Neural progenitor cell (in vitro differentiated cells): Measurements from ENCODE around the gene SHISA2. TPM values are rescaled to one million over a fixed set of nuclear protein-coding genes. Genes with fewer than 3 reads are reported as not detected.

Experiments
- DNase-seq: peaks from one replicate; pipeline ENCODE4 v3.0.0-alpha.2; 2016; ENCODE audit warnings: low spot score
- H2AFZ ChIP-seq: fragments of 200-600 bp; sonication (generic); replicated peaks from 2 replicates; pipeline ENCODE4 v1.6.1; 2016; ENCODE audit warnings: antibody characterized with exemption
- H3F3A ChIP-seq: fragments of 200-600 bp; sonication (generic); 2 replicates; pipeline ENCODE4 v1.6.1; 2016; ENCODE audit warnings: antibody characterized with exemption, low read depth
- H3K27ac ChIP-seq: fragments of 200-600 bp; sonication (generic); 2 replicates; pipeline ENCODE4 v1.5.1; 2016; ENCODE audit warnings: mild to moderate bottlenecking
- H3K27me3 ChIP-seq: fragments of 200-600 bp; sonication (generic); 2 replicates; pipeline ENCODE4 v1.6.1; 2016; ENCODE audit warnings: mild to moderate bottlenecking, moderate library complexity
- H3K36me3 ChIP-seq: fragments of 200-600 bp; sonication (generic); 2 replicates; pipeline ENCODE4 v1.5.1; 2016
- H3K4me1 ChIP-seq: fragments of 200-600 bp; sonication (generic); 2 replicates; pipeline ENCODE4 v1.6.1; 2016; ENCODE audit warnings: mixed run types
- H3K4me2 ChIP-seq: fragments of 200-600 bp; sonication (generic); 2 replicates; pipeline ENCODE4 v1.6.1; 2016
- H3K4me3 ChIP-seq: fragments of 200-600 bp; sonication (generic); 2 replicates; pipeline ENCODE4 v1.5.1; 2016
- H3K79me2 ChIP-seq: fragments of 200-600 bp; sonication (generic); 2 replicates; pipeline ENCODE4 v1.6.1; 2016; ENCODE audit warnings: low read depth
- H3K9ac ChIP-seq: fragments of 200-600 bp; sonication (generic); 2 replicates; pipeline ENCODE4 v1.6.1; 2016
- H3K9me3 ChIP-seq: fragments of 200-600 bp; sonication (generic); 2 replicates; pipeline ENCODE4 v1.5.1; 2016; ENCODE audit warnings: low read depth
- H4K20me1 ChIP-seq: fragments of 200-600 bp; sonication (generic); 2 replicates; pipeline ENCODE4 v1.6.1; 2016; ENCODE audit warnings: low read depth
- H3K27ac Mint-ChIP-seq: 3 replicates; pipeline ENCODE4 v1.8.0; 2021; ENCODE audit warnings: mixed read lengths
- H3K27me3 Mint-ChIP-seq: 2 replicates; pipeline ENCODE4 v1.8.0; 2022; ENCODE audit warnings: low read depth, mild to moderate bottlenecking, inconsistent platforms, moderate library complexity, mixed read lengths; ENCODE audit not compliant: insufficient read depth
- H3K36me3 Mint-ChIP-seq: 3 replicates; pipeline ENCODE4 v1.8.0; 2021; ENCODE audit warnings: mixed read lengths
- H3K4me1 Mint-ChIP-seq: 3 replicates; pipeline ENCODE4 v1.8.0; 2021; ENCODE audit warnings: mixed read lengths
- H3K4me3 Mint-ChIP-seq: 3 replicates; pipeline ENCODE4 v1.8.0; 2021; ENCODE audit warnings: mild to moderate bottlenecking, moderate library complexity, mixed read lengths
- H3K9me3 Mint-ChIP-seq: 3 replicates; pipeline ENCODE4 v1.8.0; 2020; ENCODE audit warnings: mixed read lengths
- EZH2 ChIP-seq: fragments of 200-600 bp; sonication (generic); IDR thresholded peaks from 2 replicates; pipeline ENCODE4 v1.6.1; 2017; ENCODE audit warnings: antibody characterized with exemption, mild to moderate bottlenecking, moderate library complexity
- EZH2phosphoT487 ChIP-seq: fragments of 200-600 bp; sonication (generic); IDR thresholded peaks from 2 replicates; pipeline ENCODE4 v1.6.1; 2017; ENCODE audit warnings: antibody characterized with exemption
- total RNA-seq: library from RNA; depleted of rRNA; stranded (reverse); fragments of >200 nt; gene quantifications from 2 replicates; pipeline ENCODE4 v1.2.3, GENCODE V29; 2015; ENCODE audit warnings: low replicate concordance
- TF ChIP-seq, protein P1 (sequence below): fragments of 200-600 bp; sonication (generic); IDR thresholded peaks from 2 replicates; pipeline ENCODE4 v1.5.1; 2017; ENCODE audit warnings: antibody characterized with exemption, mild to moderate bottlenecking

Gene SHISA2
- total RNA-seq, 1 donor from 2014 or later, result 386 TPM

DNA sequence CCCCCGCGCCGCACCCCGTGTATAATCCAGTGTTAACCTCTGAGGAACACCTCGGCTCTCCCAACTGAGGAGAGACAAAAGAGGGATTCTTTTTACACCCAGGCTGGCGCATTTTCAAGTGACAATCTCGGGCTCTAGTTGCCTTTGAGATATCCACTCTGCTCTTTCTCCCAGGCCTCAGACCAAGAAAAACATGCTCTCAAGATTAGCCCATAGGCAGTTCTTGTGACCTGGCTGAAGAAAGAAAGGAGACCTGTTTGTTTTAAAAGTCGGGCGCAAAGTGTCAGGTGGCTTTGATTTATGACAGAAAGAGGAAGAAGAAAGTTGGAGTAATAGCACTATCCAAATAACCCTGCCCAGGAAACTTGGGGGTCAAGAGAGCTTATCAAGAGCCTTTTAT, 27.3 kb downstream of the SHISA2 start:
- Mint-ChIP-seq H3K9me3 (no peaks in the 10 kb centered on the region), H3K4me1 (peaks cover 41% of the 10 kb centered on the region), H3K4me3 (no peak overlapping the region), H3K36me3 (no peaks in the 10 kb centered on the region), H3K27me3 (peaks cover 6% of the 10 kb centered on the region), H3K27ac (no peak overlapping the region)
- H4K20me1 ChIP-seq, result no peaks in the 10 kb centered on the region
- DNase-seq, result peak; percentile 49
- H3F3A ChIP-seq, result peaks cover 24% of the 10 kb centered on the region
- peaks cover 40% of the 10 kb centered on the region for H3K4me1 ChIP-seq
- TF ChIP-seq, protein P1, sequence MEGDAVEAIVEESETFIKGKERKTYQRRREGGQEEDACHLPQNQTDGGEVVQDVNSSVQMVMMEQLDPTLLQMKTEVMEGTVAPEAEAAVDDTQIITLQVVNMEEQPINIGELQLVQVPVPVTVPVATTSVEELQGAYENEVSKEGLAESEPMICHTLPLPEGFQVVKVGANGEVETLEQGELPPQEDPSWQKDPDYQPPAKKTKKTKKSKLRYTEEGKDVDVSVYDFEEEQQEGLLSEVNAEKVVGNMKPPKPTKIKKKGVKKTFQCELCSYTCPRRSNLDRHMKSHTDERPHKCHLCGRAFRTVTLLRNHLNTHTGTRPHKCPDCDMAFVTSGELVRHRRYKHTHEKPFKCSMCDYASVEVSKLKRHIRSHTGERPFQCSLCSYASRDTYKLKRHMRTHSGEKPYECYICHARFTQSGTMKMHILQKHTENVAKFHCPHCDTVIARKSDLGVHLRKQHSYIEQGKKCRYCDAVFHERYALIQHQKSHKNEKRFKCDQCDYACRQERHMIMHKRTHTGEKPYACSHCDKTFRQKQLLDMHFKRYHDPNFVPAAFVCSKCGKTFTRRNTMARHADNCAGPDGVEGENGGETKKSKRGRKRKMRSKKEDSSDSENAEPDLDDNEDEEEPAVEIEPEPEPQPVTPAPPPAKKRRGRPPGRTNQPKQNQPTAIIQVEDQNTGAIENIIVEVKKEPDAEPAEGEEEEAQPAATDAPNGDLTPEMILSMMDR, result no peak
- no peak for TF ChIP-seq EZH2phosphoT487
- TF ChIP-seq EZH2, result no peak
- no peaks in the 10 kb centered on the region for H3K27me3 ChIP-seq
- no peak overlapping the region for H3K9ac ChIP-seq
- H3K36me3 ChIP-seq, result no peaks in the 10 kb centered on the region
- no peaks in the 10 kb centered on the region for H3K79me2 ChIP-seq
- no peak overlapping the region for H2AFZ ChIP-seq
- H3K27ac ChIP-seq, result no peak overlapping the region
- H3K4me2 ChIP-seq, result no peak overlapping the region
- no peak overlapping the region for H3K4me3 ChIP-seq
- H3K9me3 ChIP-seq, result no peaks in the 10 kb centered on the region

DNA sequence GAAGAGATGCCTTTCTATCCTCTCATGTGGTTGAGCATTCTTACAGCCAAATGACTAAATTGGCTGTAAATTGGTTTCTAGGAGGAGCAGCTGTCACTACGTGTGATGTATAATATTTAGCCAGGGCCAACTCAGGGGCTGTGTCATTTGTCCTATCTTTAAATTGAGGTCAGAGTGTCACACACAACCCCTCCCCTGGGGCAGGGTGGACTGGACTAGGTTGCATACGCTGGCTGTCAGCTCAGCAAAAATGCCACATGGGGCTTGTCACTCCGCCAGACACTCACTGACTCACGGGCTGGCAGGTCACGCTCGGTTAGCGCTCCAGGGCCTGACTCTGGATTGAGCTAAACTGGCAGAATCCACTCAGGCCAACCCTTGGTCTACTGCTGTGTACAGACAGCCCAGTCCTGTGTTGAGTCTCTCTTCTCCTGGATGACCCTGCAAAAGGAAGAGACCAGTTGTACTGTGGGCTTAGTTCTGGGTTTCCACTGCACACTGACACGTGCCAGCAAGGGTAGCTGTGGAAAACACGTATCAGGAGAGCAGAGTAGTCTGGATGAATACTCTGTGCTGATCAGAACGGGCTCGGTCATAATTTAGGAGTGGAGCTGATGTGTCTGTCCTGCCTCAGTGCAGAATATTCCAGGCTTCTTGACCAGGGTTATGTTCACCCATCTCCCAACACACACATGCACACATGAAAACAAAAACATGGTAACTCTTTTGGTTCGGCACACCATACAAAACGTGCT, 29.1 kb downstream of the SHISA2 start:
- H3K4me1 ChIP-seq, result peaks cover 36% of the 10 kb centered on the region
- H3K36me3 ChIP-seq, result no peaks in the 10 kb centered on the region
- no peak overlapping the region for H3K27ac Mint-ChIP-seq
- peaks cover 12% of the 10 kb centered on the region for H3K27me3 Mint-ChIP-seq
- H3K4me3 ChIP-seq, result no peak overlapping the region
- no peak overlapping the region for H3K27ac ChIP-seq
- DNase-seq, result no peak
- H3K27me3 ChIP-seq, result no peaks in the 10 kb centered on the region
- H3K4me1 Mint-ChIP-seq, result peaks cover 47% of the 10 kb centered on the region
- TF ChIP-seq EZH2 (no peak), EZH2phosphoT487 (no peak)
- TF ChIP-seq, protein P1, result no peak
- no peak overlapping the region for H3K9ac ChIP-seq
- H3K4me2 ChIP-seq, result no peak overlapping the region
- no peaks in the 10 kb centered on the region for H3K79me2 ChIP-seq
- no peak overlapping the region for H2AFZ ChIP-seq
- H3K9me3 ChIP-seq, result no peaks in the 10 kb centered on the region
- no peak overlapping the region for H3K4me3 Mint-ChIP-seq
- H3K9me3 Mint-ChIP-seq, result no peaks in the 10 kb centered on the region
- H3K36me3 Mint-ChIP-seq, result no peaks in the 10 kb centered on the region
- H3F3A ChIP-seq, result peaks cover 16% of the 10 kb centered on the region
- H4K20me1 ChIP-seq, result no peaks in the 10 kb centered on the region

DNA sequence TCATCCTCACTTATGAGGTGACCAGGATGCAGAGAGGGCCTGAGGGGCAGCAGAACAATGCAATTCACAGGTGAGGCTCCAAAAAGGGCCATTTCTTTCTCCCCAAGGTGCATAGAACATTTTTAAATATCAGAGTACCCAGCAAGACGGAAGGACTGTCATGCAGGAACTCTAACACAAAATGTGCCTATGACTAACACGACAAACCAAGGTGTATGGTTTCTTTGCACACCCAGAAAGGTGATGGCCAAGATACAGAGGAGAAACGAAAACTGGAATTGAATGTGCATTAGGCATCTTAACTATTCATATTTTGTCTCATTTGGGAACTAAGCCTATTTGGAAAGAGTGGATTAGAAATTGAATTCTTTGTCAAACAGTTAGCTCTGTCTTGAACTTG, 29.9 kb downstream of the SHISA2 start:
- Histone ChIP-seq H4K20me1 (no peaks in the 10 kb centered on the region), H3K36me3 (no peaks in the 10 kb centered on the region), H3K4me1 (peaks cover 38% of the 10 kb centered on the region), H3K9ac (no peak overlapping the region), H2AFZ (no peak overlapping the region), H3K79me2 (no peaks in the 10 kb centered on the region), H3K27me3 (no peaks in the 10 kb centered on the region), H3K9me3 (no peaks in the 10 kb centered on the region), H3F3A (peaks cover 16% of the 10 kb centered on the region), H3K4me2 (no peak overlapping the region), H3K4me3 (no peak overlapping the region), H3K27ac (no peak overlapping the region)
- TF ChIP-seq EZH2phosphoT487 (no peak), EZH2 (no peak)
- TF ChIP-seq, protein P1, result no peak
- Mint-ChIP-seq H3K27me3 (peaks cover 12% of the 10 kb centered on the region), H3K27ac (no peak overlapping the region), H3K4me1 (peaks cover 47% of the 10 kb centered on the region), H3K36me3 (no peaks in the 10 kb centered on the region), H3K4me3 (no peak overlapping the region), H3K9me3 (no peaks in the 10 kb centered on the region)
- no peak for DNase-seq
